GM21423 (cell line): ENCODE results near the gene DNAH9.

Experiments used
- ATAC-seq: cut with Tn5 transposase; IDR thresholded peaks from one replicate; pipeline ENCODE4 v1.9.1; 2021; ENCODE audit warnings: mild to moderate bottlenecking, moderate library complexity; ENCODE audit not compliant: unreplicated experiment

Gene DNAH9, protein sequence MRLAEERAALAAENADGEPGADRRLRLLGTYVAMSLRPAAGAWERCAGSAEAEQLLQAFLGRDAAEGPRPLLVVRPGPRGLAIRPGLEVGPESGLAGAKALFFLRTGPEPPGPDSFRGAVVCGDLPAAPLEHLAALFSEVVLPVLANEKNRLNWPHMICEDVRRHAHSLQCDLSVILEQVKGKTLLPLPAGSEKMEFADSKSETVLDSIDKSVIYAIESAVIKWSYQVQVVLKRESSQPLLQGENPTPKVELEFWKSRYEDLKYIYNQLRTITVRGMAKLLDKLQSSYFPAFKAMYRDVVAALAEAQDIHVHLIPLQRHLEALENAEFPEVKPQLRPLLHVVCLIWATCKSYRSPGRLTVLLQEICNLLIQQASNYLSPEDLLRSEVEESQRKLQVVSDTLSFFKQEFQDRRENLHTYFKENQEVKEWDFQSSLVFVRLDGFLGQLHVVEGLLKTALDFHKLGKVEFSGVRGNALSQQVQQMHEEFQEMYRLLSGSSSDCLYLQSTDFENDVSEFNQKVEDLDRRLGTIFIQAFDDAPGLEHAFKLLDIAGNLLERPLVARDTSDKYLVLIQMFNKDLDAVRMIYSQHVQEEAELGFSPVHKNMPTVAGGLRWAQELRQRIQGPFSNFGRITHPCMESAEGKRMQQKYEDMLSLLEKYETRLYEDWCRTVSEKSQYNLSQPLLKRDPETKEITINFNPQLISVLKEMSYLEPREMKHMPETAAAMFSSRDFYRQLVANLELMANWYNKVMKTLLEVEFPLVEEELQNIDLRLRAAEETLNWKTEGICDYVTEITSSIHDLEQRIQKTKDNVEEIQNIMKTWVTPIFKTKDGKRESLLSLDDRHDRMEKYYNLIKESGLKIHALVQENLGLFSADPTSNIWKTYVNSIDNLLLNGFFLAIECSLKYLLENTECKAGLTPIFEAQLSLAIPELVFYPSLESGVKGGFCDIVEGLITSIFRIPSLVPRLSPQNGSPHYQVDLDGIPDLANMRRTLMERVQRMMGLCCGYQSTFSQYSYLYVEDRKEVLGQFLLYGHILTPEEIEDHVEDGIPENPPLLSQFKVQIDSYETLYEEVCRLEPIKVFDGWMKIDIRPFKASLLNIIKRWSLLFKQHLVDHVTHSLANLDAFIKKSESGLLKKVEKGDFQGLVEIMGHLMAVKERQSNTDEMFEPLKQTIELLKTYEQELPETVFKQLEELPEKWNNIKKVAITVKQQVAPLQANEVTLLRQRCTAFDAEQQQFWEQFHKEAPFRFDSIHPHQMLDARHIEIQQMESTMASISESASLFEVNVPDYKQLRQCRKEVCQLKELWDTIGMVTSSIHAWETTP (N-terminal part only)

DNA sequence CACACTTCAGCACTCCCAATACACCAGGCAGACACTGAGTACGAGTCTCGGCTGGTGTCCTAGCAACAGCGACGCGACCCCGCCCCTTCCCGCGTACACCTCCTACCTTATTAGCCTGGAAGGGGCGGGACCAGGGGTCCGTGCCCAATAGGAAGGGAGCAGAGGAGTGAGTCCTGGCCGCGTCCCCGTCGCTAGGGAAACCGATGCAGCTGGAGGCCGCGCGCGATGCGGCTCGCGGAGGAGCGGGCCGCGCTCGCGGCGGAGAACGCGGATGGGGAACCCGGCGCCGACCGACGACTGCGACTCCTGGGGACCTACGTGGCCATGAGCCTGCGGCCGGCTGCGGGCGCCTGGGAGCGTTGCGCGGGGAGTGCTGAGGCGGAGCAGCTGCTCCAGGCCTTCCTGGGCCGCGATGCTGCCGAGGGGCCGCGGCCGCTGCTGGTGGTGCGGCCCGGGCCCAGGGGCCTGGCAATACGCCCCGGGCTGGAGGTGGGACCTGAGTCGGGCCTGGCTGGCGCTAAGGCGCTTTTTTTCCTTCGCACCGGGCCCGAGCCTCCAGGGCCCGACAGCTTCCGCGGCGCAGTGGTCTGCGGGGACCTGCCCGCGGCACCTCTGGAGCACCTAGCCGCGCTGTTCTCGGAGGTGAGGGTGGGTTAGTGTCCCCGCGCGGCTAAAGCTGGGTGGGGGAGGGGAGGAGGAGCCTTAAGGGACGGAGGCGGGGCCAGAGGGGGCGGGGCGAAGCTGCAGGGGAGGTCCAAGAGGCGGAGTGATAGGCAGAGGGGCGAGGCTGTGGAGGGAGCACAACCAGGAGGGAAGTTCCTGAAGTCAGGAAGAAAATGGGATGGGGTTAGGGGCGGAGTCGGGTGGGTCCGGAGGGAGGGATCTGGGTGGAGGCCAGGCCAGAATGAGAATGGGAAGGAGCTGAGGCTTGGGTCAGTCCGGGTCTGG lies at the start of gene DNAH9:
TSS of gene DNAH9 (plus strand) at position 197 of the 948 bp plus-strand sequence. CDS start at position 226, 29 bp downstream.
- ATAC-seq = no peak

DNA sequence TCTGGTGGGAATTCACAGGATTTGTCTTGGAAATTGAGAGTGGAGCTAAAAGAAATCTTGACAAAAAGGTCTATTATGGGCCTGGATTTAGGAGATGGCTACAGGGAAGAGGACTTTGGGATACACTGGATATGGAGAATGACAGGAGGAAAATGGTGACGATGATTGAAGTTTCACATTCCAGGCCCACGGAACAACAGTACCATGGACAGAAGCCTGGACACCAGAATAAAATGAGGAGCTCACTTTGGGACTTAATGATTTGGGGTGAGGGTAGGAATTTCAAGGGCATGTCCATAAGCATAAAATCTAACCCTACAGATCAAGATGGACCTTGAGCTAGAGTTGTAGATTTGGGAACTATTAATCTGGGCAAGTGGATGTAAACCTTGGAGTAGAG lies 47.8 kb upstream of the DNAH9 start:
- ATAC-seq = no peak

DNA sequence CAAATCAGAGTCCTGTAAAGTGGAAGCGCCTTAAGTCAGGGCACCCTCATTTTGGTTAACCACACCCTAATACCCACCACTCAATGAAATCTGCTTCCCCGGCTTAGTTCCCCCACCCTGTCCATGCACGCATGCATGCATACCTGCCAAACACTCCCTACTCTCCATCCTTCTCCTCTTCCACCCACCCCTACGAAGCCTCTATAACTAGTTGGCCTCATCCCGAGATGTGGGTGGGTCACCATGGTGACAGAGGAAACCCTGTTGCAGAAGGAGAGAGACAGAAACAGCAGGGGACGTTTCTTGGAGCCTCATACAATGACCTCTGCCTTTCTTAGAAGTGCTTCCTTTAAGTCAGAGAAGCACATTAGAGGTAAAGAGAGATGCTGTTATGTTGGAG lies 46.8 kb upstream of the DNAH9 start:
- ATAC-seq = no peak

DNA sequence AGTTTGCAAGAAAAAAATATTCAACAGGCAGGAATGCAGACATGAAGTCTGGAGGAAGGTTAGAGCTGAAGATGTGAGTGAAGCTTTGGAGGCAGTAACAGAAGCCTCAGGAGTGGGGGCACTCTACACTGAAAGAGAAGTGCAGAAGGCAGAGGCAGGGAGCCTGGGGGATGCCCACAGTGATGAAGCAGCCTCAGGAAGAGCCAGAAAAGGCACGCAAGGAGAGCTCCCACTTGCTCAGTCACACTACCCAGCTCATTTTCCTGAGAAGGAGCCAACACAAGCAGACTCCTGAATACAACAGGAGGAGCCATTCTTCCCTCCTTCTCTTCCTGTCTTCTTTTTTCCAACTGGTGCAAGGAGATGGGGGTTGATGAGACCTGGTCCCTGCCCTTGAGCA lies 45.1 kb upstream of the DNAH9 start:
- ATAC-seq = no peak

DNA sequence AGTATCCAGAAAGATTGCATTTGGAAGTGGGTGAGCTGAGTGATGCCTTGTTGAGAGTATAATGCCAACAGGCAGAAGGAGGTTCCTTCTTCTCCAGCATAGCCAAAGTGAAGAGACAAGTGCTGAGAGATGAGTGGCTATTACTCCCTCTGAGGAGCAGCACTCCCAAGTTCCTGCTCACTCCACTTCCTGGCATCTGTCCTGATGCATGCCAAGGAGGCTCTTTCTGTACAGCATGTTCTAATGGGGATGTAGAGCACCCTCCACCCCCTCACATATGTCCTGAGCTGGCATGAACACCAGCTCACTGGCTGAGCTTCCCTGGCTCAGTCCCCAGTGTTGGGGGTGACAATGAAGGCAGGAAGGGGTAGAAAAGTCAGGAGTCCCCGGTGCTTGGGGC lies 44.2 kb upstream of the DNAH9 start:
- ATAC-seq = no peak

DNA sequence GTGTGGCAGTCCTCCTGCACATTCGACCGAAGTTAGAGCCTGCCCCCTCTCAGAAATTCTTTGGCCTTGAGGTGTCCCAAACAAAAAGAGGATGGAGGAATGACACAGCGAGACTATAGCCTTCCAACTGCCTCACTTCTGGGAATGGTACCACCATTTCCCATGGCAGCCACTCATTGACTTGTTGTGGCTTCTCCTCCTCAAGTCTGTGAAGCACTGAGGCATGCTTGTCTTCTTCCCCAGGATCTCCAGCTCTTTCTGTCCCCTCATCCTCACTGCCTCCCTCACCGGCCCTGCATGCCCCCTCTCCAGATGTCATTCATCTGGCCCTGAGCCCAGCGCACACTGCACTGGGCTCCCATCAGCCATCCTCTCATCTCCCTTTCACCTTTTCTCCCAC lies 43.7 kb upstream of the DNAH9 start:
- no peak for ATAC-seq

DNA sequence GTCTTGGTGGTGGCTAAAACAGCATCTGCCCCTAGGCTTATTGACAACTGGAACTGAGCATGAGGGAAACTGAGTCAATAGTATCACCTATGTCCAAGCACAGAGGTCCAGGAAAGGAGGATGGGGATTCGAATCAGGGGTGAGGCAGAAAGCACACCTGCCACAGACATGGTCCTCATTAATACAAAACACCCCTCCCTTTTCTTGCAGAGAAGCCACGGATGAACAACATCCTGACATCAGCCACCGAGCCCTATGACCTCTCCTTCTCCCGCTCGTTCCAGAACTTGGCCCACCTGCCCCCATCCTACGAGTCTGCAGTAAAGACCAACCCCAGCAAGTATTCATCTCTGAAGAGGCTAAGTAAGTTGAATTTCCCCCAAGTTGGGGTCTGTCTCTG lies 42.7 kb upstream of the DNAH9 start:
- ATAC-seq = no peak

DNA sequence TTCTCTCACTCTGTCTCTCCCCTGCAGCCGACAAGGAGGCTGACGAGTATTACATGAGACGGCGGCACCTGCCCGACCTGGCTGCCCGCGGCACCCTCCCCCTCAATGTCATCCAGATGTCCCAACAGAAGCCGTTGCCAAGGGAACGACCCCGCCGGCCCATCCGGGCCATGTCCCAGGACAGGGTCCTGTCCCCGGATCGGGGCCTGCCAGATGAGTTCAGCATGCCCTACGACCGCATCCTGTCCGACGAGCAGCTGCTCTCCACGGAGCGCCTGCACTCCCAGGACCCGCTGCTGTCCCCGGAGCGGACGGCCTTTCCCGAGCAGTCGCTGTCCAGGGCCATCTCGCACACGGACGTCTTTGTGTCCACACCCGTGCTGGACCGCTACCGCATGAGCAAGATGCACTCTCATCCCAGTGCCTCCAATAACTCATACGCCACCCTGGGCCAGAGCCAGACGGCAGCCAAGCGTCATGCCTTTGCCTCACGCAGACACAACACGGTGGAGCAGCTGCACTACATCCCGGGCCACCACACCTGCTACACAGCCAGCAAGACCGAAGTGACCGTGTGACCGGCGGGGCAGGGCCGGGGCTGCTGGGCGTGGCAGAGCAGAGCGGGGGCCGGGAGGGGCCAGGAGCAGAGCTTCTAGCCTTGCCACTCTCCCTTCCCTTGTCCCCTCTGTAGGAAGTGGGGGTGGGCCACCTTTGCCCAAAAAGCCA lies 40.4 kb upstream of the DNAH9 start:
- ATAC-seq = no peak

DNA sequence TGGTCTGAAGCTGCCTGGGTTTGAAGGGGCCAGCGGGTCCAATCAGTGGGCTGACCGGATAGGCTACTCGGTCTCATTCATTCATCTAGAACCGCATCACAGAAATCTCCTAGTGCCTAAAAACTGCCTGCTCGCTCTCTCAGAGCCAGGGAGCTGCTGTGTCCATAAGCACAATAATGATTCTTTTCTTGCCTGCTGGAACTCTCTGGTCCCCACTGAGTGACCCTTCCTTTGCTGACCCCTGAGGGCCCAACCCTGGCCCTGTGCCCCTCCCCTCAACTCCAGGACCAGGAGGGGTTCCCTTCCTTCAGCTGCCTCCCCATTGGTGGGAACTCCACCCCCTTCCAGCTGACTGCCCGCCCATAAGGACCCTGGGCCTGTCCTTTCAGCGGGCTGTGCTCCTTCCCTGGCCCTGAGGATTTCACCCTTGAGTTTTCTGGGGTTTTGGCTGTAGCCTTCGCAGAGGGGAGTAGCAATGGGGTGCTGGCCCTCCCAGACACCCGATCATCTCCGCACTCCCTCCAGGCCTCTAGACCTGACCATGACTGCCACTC lies 39.5 kb upstream of the DNAH9 start:
- ATAC-seq = no peak

DNA sequence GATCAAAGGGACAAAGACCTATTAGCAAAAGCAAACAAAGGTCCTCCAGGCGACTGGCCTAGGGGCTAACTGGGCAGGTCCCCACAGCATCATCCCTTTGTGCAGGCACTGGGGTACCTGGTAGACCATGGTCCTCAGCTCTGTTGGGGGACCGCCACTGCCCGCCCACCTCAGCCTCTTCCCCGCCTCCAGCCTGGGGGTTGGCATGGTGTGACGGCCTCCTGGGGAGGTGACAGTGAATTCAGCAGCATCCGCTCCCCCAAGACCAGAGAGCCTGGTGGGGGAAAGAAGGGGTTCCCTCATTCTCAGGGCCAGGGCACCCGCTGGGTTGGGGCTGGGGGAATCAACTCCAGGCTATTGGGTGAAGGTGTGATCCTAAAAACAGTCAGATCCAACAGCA lies 38.7 kb upstream of the DNAH9 start:
- no peak for ATAC-seq

DNA sequence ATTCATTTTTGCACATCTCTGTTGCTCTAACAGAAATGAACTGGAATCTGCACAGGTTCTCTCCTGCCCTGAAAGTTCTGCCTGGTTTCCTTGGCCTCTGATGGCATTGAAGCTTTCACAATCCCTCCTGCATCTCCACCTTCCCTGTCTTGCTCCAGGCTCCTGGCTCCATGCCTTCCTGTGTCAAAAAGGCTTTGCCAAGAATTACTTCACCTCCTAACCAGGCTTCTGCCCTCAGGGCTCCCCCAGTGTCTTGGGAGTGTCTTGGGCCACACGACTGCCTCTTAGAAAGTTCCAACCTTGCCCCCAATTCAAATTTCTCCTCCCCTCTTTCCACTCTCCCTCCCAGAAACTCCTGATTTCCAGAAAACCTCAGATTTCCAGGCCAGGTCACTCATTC lies 37.0 kb upstream of the DNAH9 start:
- no peak for ATAC-seq

DNA sequence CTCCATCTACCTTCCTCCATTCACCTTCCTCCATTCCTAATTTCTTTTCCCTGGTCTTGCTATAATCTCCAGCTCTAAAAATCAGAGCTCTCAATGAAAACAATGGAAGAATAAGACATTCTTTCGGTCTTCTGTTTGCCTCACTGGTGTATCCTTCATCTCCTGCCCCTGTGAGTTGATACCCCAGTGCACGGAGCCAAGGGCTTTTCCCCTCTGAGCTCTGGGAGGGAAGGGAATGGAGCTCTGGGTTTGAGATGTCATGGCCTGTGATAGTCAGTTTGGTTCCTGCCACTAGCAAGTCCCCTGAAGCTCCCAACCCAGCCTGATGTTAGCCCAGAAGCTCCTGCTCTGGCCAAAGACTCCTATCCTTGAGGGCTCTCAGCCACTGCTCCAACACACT lies 36.6 kb upstream of the DNAH9 start:
- no peak for ATAC-seq

DNA sequence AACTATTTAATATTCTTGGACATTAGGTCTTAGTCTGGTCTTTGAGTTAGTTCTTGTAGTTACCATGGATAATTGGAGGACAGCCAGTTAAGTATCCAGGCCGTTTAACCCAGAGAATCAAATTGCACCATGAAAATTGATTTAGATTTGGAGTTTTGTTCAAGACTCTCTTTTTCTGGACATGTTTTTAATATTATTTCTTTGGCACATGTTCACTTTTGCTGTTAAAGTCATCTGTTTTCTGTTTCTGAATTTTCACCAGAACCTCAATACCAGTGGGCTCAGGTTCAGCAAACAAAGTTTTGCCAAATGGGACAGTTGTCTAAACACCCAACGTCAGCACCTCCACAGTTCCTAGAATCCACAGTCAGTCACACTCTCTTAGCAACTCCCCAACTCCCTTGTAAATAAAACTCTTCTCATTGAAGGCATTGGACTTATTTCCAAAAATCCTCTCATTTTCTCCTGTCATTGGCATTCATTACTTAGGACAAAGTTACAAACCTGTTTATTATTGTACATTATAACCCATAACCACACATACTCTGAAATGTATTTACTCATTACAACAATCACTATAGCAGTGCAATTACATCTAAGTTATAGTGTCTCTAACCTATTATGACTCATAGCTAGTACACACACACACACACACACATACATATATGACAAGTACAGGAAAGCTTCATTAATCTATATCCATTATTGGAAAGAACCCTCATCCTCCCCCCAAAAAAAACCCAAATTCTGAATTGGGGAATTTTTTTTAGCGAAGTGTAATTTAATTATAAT lies 33.5 kb upstream of the DNAH9 start:
- no peak for ATAC-seq

DNA sequence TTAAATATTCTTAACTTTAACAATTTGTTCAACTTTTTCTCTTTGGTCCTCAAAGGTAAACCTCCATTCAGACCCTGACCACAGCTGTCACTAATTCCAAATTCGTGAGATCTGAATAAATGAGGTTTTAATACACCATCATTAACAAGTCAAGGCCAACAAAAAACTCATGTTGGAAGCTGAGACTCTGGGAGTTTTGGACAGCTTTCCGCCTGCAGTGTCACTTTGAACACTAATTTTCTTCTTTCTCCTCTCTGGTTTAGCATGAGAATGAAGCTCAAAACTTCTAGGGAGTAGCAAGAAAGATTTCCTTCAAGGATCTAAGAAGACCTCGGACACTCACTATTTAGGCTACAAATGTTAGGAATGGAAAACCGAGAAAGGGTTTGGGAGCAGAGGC lies 32.7 kb upstream of the DNAH9 start:
- ATAC-seq = no peak

DNA sequence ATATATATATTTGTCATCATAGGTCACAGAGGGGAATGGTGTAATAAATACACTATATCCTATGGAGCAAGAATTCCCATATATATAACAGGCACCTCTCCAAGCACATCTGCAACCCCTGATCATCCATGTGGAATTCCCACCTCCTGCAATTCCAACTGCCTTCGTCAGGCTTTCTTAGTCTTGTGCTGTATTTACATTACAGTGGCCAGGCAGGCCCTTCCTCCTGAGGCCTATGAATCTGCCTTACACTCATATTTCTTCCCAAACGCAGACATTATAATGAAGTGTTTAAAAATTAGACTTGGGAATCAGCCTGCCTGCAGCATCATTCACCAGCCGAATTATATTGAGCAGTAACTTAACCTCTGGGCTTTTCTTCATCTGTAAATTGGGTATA lies 19.3 kb upstream of the DNAH9 start:
- ATAC-seq = no peak

DNA sequence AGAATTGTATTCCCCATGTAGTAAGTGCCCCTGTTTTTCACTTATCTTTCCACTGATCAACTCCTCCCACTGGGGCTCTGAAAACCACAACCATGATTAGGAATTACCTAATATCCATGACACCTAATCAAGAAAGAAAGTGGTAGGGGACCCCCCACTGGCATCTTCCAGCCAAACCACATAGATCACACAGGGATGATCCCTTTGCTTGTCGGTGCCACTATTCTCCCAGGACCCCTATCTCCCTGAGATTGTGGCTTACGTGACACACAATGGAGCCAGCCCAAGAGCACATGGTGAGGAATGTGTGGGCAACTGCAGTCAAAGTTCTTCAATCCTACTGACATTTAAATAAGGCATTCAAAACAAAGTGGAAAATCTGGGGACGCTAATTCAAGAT lies 17.6 kb upstream of the DNAH9 start:
- ATAC-seq = no peak

DNA sequence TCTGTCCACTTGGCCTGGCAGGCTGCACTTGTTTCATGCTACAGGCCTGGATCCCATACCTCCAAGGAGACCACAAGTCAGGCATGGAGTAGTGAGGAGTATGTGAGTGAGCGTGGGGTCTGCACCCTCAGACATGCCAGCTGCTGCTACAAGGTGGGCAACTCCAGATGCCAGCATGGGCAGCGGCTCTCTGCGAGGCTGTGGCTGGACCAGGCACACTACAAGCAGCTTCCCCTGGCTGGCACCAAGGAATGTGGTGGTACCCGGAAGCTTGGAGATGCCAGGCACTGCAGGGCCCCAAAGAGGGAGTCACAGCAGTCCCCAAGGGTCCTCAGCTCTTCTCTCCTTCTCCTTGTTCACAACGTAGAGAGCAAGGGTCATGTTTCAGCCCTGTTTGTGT lies 16.1 kb upstream of the DNAH9 start:
- ATAC-seq = no peak

DNA sequence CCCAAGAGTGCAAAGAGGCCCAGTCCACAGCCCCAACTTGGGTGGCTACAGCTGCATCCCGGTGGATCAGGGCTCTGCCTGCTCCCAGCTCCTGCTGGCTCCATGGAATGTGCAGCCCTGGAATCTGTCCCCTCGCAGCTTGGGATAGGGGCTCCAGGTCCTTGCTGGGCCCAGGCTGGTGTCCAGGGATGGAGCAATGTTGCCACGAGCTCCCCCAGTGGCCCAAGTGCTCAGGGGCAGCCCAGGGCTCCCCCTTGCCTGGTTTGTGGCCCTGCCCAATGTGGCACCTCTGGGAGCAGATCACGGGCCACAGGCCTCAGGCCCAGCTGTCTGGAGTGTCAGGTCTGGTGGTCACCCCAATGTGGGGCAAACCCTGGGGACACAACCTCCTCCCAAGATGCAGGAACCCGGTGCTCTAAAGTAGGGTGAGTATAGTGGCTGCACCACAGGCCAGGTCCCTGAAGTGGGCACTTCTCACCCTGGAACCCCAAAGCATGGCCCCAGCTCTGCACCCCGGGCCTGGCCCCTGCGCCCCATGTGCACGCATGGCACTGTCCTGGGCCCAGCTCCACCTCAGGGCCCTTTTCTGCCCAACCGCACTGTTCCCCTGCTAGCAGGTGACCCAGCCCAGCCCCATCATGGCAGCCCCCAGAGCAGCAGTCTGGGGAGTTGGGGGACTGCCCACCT lies 14.8 kb upstream of the DNAH9 start:
- no peak for ATAC-seq
